HPDE6-E6E7 (cell line): ENCODE data around the gene HPDL.
"Not testable (repeated sequence)": the region's sequence is repeated elsewhere in the genome, so short reads cannot be mapped to it uniquely, and the experiment has no call there.

Source experiments
- DNase-seq: peaks from one replicate; pipeline ENCODE4 v3.0.0; 2011; ENCODE audit warnings: missing footprints; ENCODE audit errors: extremely low spot score

HPDL gene

GRCh38 chr1:45351508-45351907 is 24.8 kb downstream of the HPDL start:
- DNase-seq = no peak

- DNase-seq = no peak
These were observed 27.0 kb downstream of the HPDL start for GRCh38 chr1:45353685-45354084.

GRCh38 chr1:45354838-45355237 is 28.1 kb downstream of the HPDL start:
- no peak for DNase-seq

- no peak for DNase-seq
These were observed 29.0 kb downstream of the HPDL start for GRCh38 chr1:45355683-45356082.

GRCh38 chr1:45356186-45356585 is 29.5 kb downstream of the HPDL start:
- no peak for DNase-seq

GRCh38 chr1:45359882-45360513 is 33.3 kb downstream of the HPDL start:
- no peak for DNase-seq

- not testable (repeated sequence) for DNase-seq
These were observed 34.3 kb downstream of the HPDL start for GRCh38 chr1:45360981-45361380.

GRCh38 chr1:45364294-45364693 is 37.6 kb downstream of the HPDL start:
- no peak for DNase-seq

GRCh38 chr1:45365051-45365450 is 38.4 kb downstream of the HPDL start:
- no peak for DNase-seq

GRCh38 chr1:45370575-45370974 is 43.9 kb downstream of the HPDL start:
- no peak for DNase-seq

GRCh38 chr1:45373573-45373972 is 46.9 kb downstream of the HPDL start:
- DNase-seq = no peak

- DNase-seq = no peak
These were observed 48.7 kb downstream of the HPDL start for GRCh38 chr1:45375104-45376090.

- DNase-seq = no peak
These were observed 51.5 kb downstream of the HPDL start for GRCh38 chr1:45378184-45378583.
